ENCODE measurements around the gene INVS.

Gene INVS

GRCh38 chr9:100129772-100130171 is 30.7 kb downstream of the INVS start:
- ATAC-seq = no peak
- TF ChIP-seq POU6F1 (CRISPR knock-in tag; IDR thresholded peaks at IDR 0.05; ENCODE audit: borderline replicate concordance, low read depth) = no peak

DNA sequence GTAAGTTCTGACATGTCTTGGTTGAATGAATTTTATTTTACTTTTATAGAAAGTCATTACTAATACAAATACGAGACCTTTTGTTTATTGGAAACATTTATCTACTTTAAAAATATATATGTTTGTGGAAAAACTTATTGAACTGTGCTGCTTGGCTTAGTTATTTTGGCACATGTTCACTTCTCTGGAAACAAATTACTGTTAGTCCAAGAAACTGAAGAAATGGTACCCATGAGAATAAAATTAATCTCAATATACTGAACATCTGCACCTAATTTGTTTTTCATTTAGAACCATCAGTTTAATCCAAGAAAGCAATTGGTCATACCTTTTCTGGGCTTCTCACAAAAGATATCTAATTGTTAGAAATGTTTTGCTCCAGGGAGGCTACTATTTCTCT is 32.2 kb downstream of the INVS start:
- ATAC-seq = no peak
- TF ChIP-seq PATZ1 (CRISPR knock-in tag; IDR thresholded peaks at IDR 0.05; ENCODE audit: borderline replicate concordance) (no peak), ARNTL (CRISPR knock-in tag; IDR thresholded peaks at IDR 0.05; ENCODE audit: borderline replicate concordance, low read depth) (no peak), ZFP30 (CRISPR knock-in tag; IDR thresholded peaks at IDR 0.05) (no peak), POU6F1 (CRISPR knock-in tag; IDR thresholded peaks at IDR 0.05; ENCODE audit: borderline replicate concordance, low read depth) (no peak), ZNF8 (CRISPR knock-in tag; IDR thresholded peaks at IDR 0.05) (no peak), CSDC2 (CRISPR knock-in tag; IDR thresholded peaks at IDR 0.05) (no peak), ZNF70 (CRISPR knock-in tag; IDR thresholded peaks at IDR 0.05) (no peak), TCF4 (CRISPR knock-in tag; IDR thresholded peaks at IDR 0.05; ENCODE audit: borderline replicate concordance) (no peak), ZC3H10 (CRISPR knock-in tag; IDR thresholded peaks at IDR 0.05) (no peak), ESRRG (CRISPR knock-in tag; IDR thresholded peaks at IDR 0.05) (no peak), ISL1 (CRISPR knock-in tag; IDR thresholded peaks at IDR 0.05) (no peak), RARB (CRISPR knock-in tag; IDR thresholded peaks at IDR 0.05) (no peak)

DNA sequence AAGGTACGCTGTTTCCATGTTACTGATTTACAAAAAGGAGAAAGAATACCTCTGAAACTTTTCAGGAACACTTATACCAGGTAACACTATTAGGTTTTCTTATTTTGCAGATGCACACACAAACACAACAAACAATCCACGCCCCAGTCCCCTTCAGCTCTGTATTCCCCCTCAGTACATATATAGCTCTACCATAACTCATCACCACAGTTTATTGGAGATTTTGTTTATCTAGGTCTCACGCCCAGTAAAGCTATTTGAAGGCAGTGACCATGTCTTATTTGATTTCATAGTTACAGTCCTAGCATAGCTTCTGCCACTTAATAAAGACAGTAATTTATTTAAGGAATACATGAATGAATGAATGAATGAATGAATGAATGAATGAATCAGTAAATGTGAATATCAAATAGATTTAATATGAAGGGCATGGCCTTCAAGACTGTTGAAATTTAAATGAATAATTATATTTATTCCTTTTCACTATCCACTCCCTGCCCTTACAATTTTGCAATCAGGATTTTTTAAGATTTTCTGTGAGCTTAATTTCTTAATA is 32.9 kb downstream of the INVS start:
- no peak for ATAC-seq
- no peak for TF ChIP-seq POU6F1 (CRISPR knock-in tag; IDR thresholded peaks at IDR 0.05; ENCODE audit: borderline replicate concordance, low read depth)
- no peak for TF ChIP-seq TOX (CRISPR knock-in tag; IDR thresholded peaks at IDR 0.05; ENCODE audit: borderline replicate concordance)
- no peak for TF ChIP-seq CSRNP3 (CRISPR knock-in tag; IDR thresholded peaks at IDR 0.05)
- no peak for TF ChIP-seq ZFP3 (CRISPR knock-in tag; IDR thresholded peaks at IDR 0.05)
- no peak for TF ChIP-seq TCF4 (CRISPR knock-in tag; IDR thresholded peaks at IDR 0.05; ENCODE audit: borderline replicate concordance)
- no peak for TF ChIP-seq ZNF565 (CRISPR knock-in tag; conservative IDR thresholded peaks at IDR 0.05; ENCODE audit: low read depth)
- TF ChIP-seq PATZ1 (CRISPR knock-in tag; IDR thresholded peaks at IDR 0.05; ENCODE audit: borderline replicate concordance) = no peak
- no peak for TF ChIP-seq RARB (CRISPR knock-in tag; IDR thresholded peaks at IDR 0.05)
- TF ChIP-seq TSHZ2 (CRISPR knock-in tag; IDR thresholded peaks at IDR 0.05) = no peak
- no peak for TF ChIP-seq ZNF8 (CRISPR knock-in tag; IDR thresholded peaks at IDR 0.05)
- TF ChIP-seq ARNTL (CRISPR knock-in tag; IDR thresholded peaks at IDR 0.05; ENCODE audit: borderline replicate concordance, low read depth) = no peak

All from SK-N-SH treated with all-trans-retinoic acid at 6 μM for 48 hours (cell line).